HepG2 (cell line): ENCODE data around the gene FAAP100. TPM values are rescaled to one million over a fixed set of nuclear protein-coding genes. Genes with fewer than 3 reads are reported as not detected.

Source experiments
- ATAC-seq: fragments of 200-7000 bp; cut with Tn5 transposase; 3 replicates; pipeline ENCODE4 v1.9.1; 2020; ENCODE audit warnings: mild to moderate bottlenecking, moderate library complexity
- BruUV-seq: library from RNA; stranded (reverse); fragments of 400-500 nt; replicated peaks from 2 replicates; lab custom pipeline; 2021; lab: Mats Ljungman, UMichigan
- CTCF ChIA-PET: fragments of 300-600 bp; formaldehyde crosslinking; extraction: SDS; loops from one replicate; lab custom pipeline; 2021; ENCODE audit warnings: low total read pairs, inconsistent platforms, low intra/inter-chr PET ratio; lab: Yijun Ruan, JAX
- POLR2A ChIA-PET: fragments of 350-600 bp; sonication (Branson Sonifier 250); formaldehyde crosslinking; loops from one replicate; lab custom pipeline; 2020; ENCODE audit warnings: antibody characterized with exemption, inconsistent platforms; lab: Yijun Ruan, JAX
- DNase-seq: peaks from one replicate; pipeline ENCODE4 v3.0.0-alpha.2; 2015; ENCODE audit warnings: low spot score
- FAIRE-seq: peaks from 3 replicates; lab custom pipeline; 2011; peaks lifted over from hg19 to GRCh38; lab: Jason Lieb, UNC
- H2AFZ ChIP-seq: one replicate; pipeline ENCODE4 v1.6.1; 2011; ENCODE audit warnings: low read length, inconsistent platforms
- H3K27ac ChIP-seq: fragments of 300-600 bp; 3 replicates; pipeline ENCODE4 v1.8.0; 2011; ENCODE audit warnings: mixed run types, mild to moderate bottlenecking, mixed read lengths, low read length, inconsistent platforms; ENCODE audit not compliant: insufficient read depth; ENCODE audit errors: extremely low read length
- H3K27me3 ChIP-seq, 2 experiments: fragments of 200-600 bp in 1 of 2; 2 replicates in 1 of 2; 3 replicates in 1 of 2; pipeline versions ENCODE4 v1.6.0 to v1.8.0; 2011; ENCODE audit warnings: low read length in 2 of 2, mild to moderate bottlenecking in 2 of 2, moderate library complexity in 2 of 2, inconsistent platforms in 1 of 2; ENCODE audit not compliant: insufficient read depth in 2 of 2, control insufficient read depth in 1 of 2
- H3K36me3 ChIP-seq, 2 experiments: fragments of 200-600 bp in 1 of 2; replicated peaks in 1 of 2; 2 replicates in 1 of 2; 3 replicates in 1 of 2; pipeline versions ENCODE4 v1.5.1 to v1.8.0; 2011; ENCODE audit warnings: low read length in 2 of 2, inconsistent platforms in 1 of 2; ENCODE audit not compliant: insufficient read depth in 2 of 2, control insufficient read depth in 1 of 2
- H3K4me1 ChIP-seq: 2 replicates; pipeline ENCODE4 v1.5.1; 2012; ENCODE audit warnings: low read length, inconsistent platforms; ENCODE audit not compliant: insufficient read depth
- H3K4me2 ChIP-seq: 2 replicates; pipeline ENCODE4 v1.6.0; 2011; ENCODE audit warnings: low read depth, low read length, inconsistent platforms
- H3K4me3 ChIP-seq, 3 experiments: fragments of 200-600 bp in 1 of 3; sonication (generic), shearing (Covaris generic) in 1 of 3; replicated peaks in 1 of 3; 2 replicates each; pipeline ENCODE4 v1.5.1; 2011 to 2016; ENCODE audit warnings: low read length in 3 of 3, inconsistent platforms in 2 of 3, low read depth in 2 of 3, mild to moderate bottlenecking in 2 of 3, control low read depth in 1 of 3, mixed read lengths in 1 of 3; ENCODE audit not compliant: insufficient read depth in 1 of 3
- H3K79me2 ChIP-seq: one replicate; pipeline ENCODE4 v1.6.1; 2011; ENCODE audit warnings: low read length, inconsistent platforms; ENCODE audit not compliant: insufficient read depth
- H3K9ac ChIP-seq: 2 replicates; pipeline ENCODE4 v1.6.0; 2011; ENCODE audit warnings: mild to moderate bottlenecking, low read depth, low read length, inconsistent platforms; ENCODE audit not compliant: insufficient read depth
- H3K9me3 ChIP-seq: 2 replicates; pipeline ENCODE4 v1.5.1; 2012; ENCODE audit warnings: mild to moderate bottlenecking, low read length
- H4K20me1 ChIP-seq: 2 replicates; pipeline ENCODE4 v1.6.0; 2011; ENCODE audit warnings: inconsistent platforms, mild to moderate bottlenecking, low read length, moderate library complexity; ENCODE audit not compliant: insufficient read depth
- GABPB1 ChIP-seq: IDR thresholded peaks from 2 replicates; pipeline ENCODE4 v1.6.1; 2016; ENCODE audit warnings: mild to moderate bottlenecking, missing genetic modification reagents, moderate library complexity, missing compliant biosample characterization
- SOX6 ChIP-seq, 2 experiments: fragments of 450-650 bp in 1 of 2; sonication (generic) in 1 of 2; formaldehyde crosslinking in 1 of 2; IDR thresholded peaks; 2 replicates each; pipeline versions ENCODE4 v1.4.0 to v1.6.1; 2017 to 2020; ENCODE audit warnings: antibody characterized with exemption in 1 of 2, mild to moderate bottlenecking in 1 of 2, missing genetic modification reagents in 1 of 2
- ZNF513 ChIP-seq: sonication (generic); formaldehyde crosslinking; conservative IDR thresholded peaks from 2 replicates; pipeline ENCODE4 v1.5.0; 2020; ENCODE audit warnings: missing genetic modification reagents
- ZNF691 ChIP-seq: sonication (generic); formaldehyde crosslinking; IDR thresholded peaks from 2 replicates; pipeline ENCODE4 v1.4.0; 2020; ENCODE audit warnings: missing genetic modification reagents, low read depth, mild to moderate bottlenecking, borderline replicate concordance
- WGBS: methylation state at CpG from one replicate; pipeline ENCODE4 v1.1.6; 2017; ENCODE audit warnings: low lambda C conversion rate; 5-methylcytosine and 5-hydroxymethylcytosine counted together
- in situ Hi-C: cut with HindIII; loops from 2 replicates; pipeline ENCODE4 v1.10.0; 2017; ENCODE audit warnings: low pct_unique_long_range_greater_than_20kb; ENCODE audit not compliant: extremely low pct_ligation_motif_present
- intact Hi-C: fragments of 100-400 bp; cut with micrococcal nuclease; formaldehyde crosslinking; loops from one replicate; pipeline ENCODE4 v1.10.0; 2022; ENCODE audit not compliant: unreplicated experiment
- polyA plus RNA-seq, 8 experiments: library from polyadenylated mRNA; depleted of rRNA in 3 of 8; stranded (reverse) in 7 of 8; unstranded in 1 of 8; fragments of >200 nt; fragmentation: Illumina TruSeq in 4 of 8; extraction: Trizol in 4 of 8; gene quantifications; 2 replicates each; pipeline versions ENCODE4 v1.2.1 to v1.2.3, GENCODE V29; 2011 to 2016; ENCODE audit warnings: low read depth in 4 of 8, missing spikeins in 1 of 8, mixed read lengths in 1 of 8; ENCODE audit not compliant: insufficient read depth in 1 of 8
- total RNA-seq, 5 experiments: library from RNA; depleted of rRNA; stranded (reverse); fragments of >200 nt; fragmentation: Illumina TruSeq; extraction: Trizol; gene quantifications; 2 replicates each; pipeline ENCODE4 v1.2.3, GENCODE V29; 2016; ENCODE audit warnings: low read depth in 1 of 5

The FAAP100 gene
- total and polyA plus RNA-seq, 2 of the 13 experiments (the other 11 are each of a cell fraction or from before 2014, with no cell fraction given), result 7.6 to 20.8 TPM

- intact Hi-C loops (no loop called here), in situ Hi-C loops (no loop called here)
- BruUV-seq, result no TSS peak
- TF ChIP-seq ZNF691 (CRISPR knock-in tag), result no peak
- TF ChIP-seq GABPB1 (CRISPR knock-in tag), result no peak
- TF ChIP-seq SOX6 (IDR thresholded peaks at IDR 0.05), result no peak
- TF ChIP-seq SOX6 (CRISPR knock-in tag; IDR thresholded peaks at IDR 0.05), result no peak
- Histone ChIP-seq H4K20me1 (no peaks in the 10 kb centered on the region), H3K9me3 (no peaks in the 10 kb centered on the region), H3K4me3 (no peak overlapping the region), H3K79me2 (no peaks in the 10 kb centered on the region), H3K27me3 (no peaks in the 10 kb centered on the region), H3K4me1 (no peaks in the 10 kb centered on the region), H3K4me2 (no peak overlapping the region), H3K9ac (no peak overlapping the region), H2AFZ (no peak overlapping the region), H3K27ac (no peak overlapping the region), H3K36me3 (peaks cover 44 to 81% of the 10 kb centered on the region in 2 experiments)
- ChIA-PET CTCF (no interaction called here), POLR2A (no interaction called here)
- DNase-seq, result no peak
- FAIRE-seq, result no peak
- 98% methylated on average over 14 of the region's 14 CpGs for WGBS
- ATAC-seq, result no peak
Measured at GRCh38 chr17:81591971-81592370, 39.8 kb upstream of the FAAP100 start.

- FAIRE-seq, result no peak
- BruUV-seq, result no TSS peak
- ATAC-seq, result no peak; the same call in 1 of the 3 replicates
- Histone ChIP-seq H3K27me3 (no peaks in the 10 kb centered on the region), H3K4me3 (no peak overlapping the region), H3K79me2 (no peaks in the 10 kb centered on the region), H4K20me1 (no peaks in the 10 kb centered on the region), H3K4me2 (no peak overlapping the region), H3K9ac (no peak overlapping the region), H3K36me3 (peaks cover 53 to 85% of the 10 kb centered on the region in 2 experiments), H3K4me1 (no peaks in the 10 kb centered on the region), H3K9me3 (no peaks in the 10 kb centered on the region), H2AFZ (no peak overlapping the region), H3K27ac (no peak overlapping the region)
- WGBS, result 96% methylated on average over 8 of the region's 8 CpGs
- POLR2A ChIA-PET, result no interaction called here
- no peak for DNase-seq
- TF ChIP-seq ZNF513 (CRISPR knock-in tag), result no peak
- in situ Hi-C loops, result no loop called here
- intact Hi-C loops, result no loop called here
- CTCF ChIA-PET, result no interaction called here
Measured at GRCh38 chr17:81590121-81590520, 38.0 kb upstream of the FAAP100 start.
